Measurements from ENCODE around the gene RMDN2. TPM values are rescaled to one million over a fixed set of nuclear protein-coding genes. Genes with fewer than 3 reads are reported as not detected.

The RMDN2 gene
- polyA plus RNA-seq, 1 donor (not counting 4 experiments of a cell fraction or from before 2014, with no cell fraction given): 9.3 TPM

DNA sequence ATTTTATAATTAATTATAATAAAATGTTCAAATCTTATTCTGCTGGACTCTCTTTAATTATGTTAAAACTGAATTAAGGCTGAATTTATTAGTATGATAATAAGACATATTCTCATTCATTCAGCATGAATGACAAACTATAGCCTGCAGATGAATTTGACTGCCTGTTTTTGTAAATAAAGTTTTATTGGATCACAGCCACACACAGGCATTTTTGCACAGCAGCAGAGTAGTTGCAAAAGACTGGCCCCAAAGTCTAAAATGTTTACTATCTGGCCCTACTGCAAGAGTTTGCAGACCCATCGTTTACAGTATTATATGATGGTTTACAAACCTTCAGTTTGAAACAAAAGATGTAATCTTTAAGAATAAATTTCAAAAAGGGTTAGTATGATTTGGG, 58.6 kb downstream of the RMDN2 start:
- no peaks in the 10 kb centered on the region for H3K27me3 ChIP-seq (ENCODE audit: control insufficient read depth, extremely low read depth, insufficient read depth, low read length)
- DNase-seq (ENCODE audit: low read depth, low spot score): no peak
- H3K4me1 ChIP-seq (ENCODE audit: control insufficient read depth, extremely low read depth, insufficient read depth, low read length): no peaks in the 10 kb centered on the region
- no peak overlapping the region for H3K27ac ChIP-seq (ENCODE audit: control insufficient read depth, insufficient read depth, low read length)
- no peak overlapping the region for H3K9ac ChIP-seq (ENCODE audit: control insufficient read depth, extremely low read depth, insufficient read depth, low read length)
- no peak overlapping the region for H3K4me2 ChIP-seq (ENCODE audit: control insufficient read depth, extremely low read depth, insufficient read depth, low read depth, low read length)
- no peak for FAIRE-seq
- no peaks in the 10 kb centered on the region for H3K79me2 ChIP-seq (ENCODE audit: control insufficient read depth, insufficient read depth, low read length)
- no peaks in the 10 kb centered on the region for H3K9me1 ChIP-seq (ENCODE audit: control insufficient read depth, extremely low read depth, insufficient read depth, low read length)
- no peaks in the 10 kb centered on the region for H4K20me1 ChIP-seq (ENCODE audit: control insufficient read depth, extremely low read depth, insufficient read depth, low read length)
- TF ChIP-seq EZH2 (IDR thresholded peaks at IDR 0.05; ENCODE audit: low read length): no peak
- no peak overlapping the region for H2AFZ ChIP-seq (ENCODE audit: control insufficient read depth, low read length)
- no peaks in the 10 kb centered on the region for H3K36me3 ChIP-seq (ENCODE audit: control insufficient read depth in 2 of 2, extremely low read depth in 1 of 2, insufficient read depth in 2 of 2, low read length in 2 of 2)
- H3K9me3 ChIP-seq (ENCODE audit: control insufficient read depth, low read depth, low read length): no peaks in the 10 kb centered on the region
- H3K4me3 ChIP-seq (ENCODE audit: control insufficient read depth in 2 of 3, extremely low read depth in 1 of 3, insufficient read depth in 2 of 3, low read depth in 1 of 3, low read length in 3 of 3): no peak overlapping the region
- dilution Hi-C loops (cut with MboI; ENCODE audit: extremely low pct_ligation_motif_present, low sequenced_read_pairs): loop anchor here (25.0 kb wide), 1 partner anchor 304 kb away; no protein-coding TSS in a partner anchor

DNA sequence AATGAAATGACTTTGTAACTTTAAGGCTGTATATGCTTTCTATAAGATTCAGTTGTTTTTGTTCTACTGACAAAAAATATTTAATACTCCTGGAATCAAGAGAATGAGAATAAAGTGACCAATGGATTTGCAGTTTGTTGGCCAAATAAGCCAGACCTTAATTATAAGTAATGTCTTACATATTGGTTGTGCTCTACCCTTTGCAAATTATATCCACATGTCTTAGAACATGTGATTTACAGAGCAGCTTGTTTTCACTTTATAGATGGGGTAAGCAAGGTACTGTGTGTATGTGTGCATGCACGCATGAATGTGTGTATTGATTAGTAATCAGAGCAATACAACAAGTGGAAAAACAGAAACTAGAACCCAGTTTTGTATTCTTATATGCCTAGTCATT, 59.1 kb downstream of the RMDN2 start:
- Histone ChIP-seq H4K20me1 (ENCODE audit: control insufficient read depth, extremely low read depth, insufficient read depth, low read length) (no peaks in the 10 kb centered on the region), H3K4me2 (ENCODE audit: control insufficient read depth, extremely low read depth, insufficient read depth, low read depth, low read length) (no peak overlapping the region), H3K9me3 (ENCODE audit: control insufficient read depth, low read depth, low read length) (no peaks in the 10 kb centered on the region), H3K79me2 (ENCODE audit: control insufficient read depth, insufficient read depth, low read length) (no peaks in the 10 kb centered on the region), H3K27me3 (ENCODE audit: control insufficient read depth, extremely low read depth, insufficient read depth, low read length) (no peaks in the 10 kb centered on the region), H3K9me1 (ENCODE audit: control insufficient read depth, extremely low read depth, insufficient read depth, low read length) (no peaks in the 10 kb centered on the region), H3K4me1 (ENCODE audit: control insufficient read depth, extremely low read depth, insufficient read depth, low read length) (no peaks in the 10 kb centered on the region), H3K4me3 (ENCODE audit: control insufficient read depth in 2 of 3, extremely low read depth in 1 of 3, insufficient read depth in 2 of 3, low read depth in 1 of 3, low read length in 3 of 3) (no peak overlapping the region), H3K27ac (ENCODE audit: control insufficient read depth, insufficient read depth, low read length) (no peak overlapping the region), H2AFZ (ENCODE audit: control insufficient read depth, low read length) (no peak overlapping the region), H3K36me3 (ENCODE audit: control insufficient read depth in 2 of 2, extremely low read depth in 1 of 2, insufficient read depth in 2 of 2, low read length in 2 of 2) (no peaks in the 10 kb centered on the region), H3K9ac (ENCODE audit: control insufficient read depth, extremely low read depth, insufficient read depth, low read length) (no peak overlapping the region)
- DNase-seq (ENCODE audit: low read depth, low spot score) (no peak), FAIRE-seq (no peak)
- dilution Hi-C loops (cut with MboI; ENCODE audit: extremely low pct_ligation_motif_present, low sequenced_read_pairs): loop anchor here (25.0 kb wide), 1 partner anchor 303 kb away; no protein-coding TSS in a partner anchor
- no peak for TF ChIP-seq EZH2 (IDR thresholded peaks at IDR 0.05; ENCODE audit: low read length)
- TF ChIP-seq, protein P1, sequence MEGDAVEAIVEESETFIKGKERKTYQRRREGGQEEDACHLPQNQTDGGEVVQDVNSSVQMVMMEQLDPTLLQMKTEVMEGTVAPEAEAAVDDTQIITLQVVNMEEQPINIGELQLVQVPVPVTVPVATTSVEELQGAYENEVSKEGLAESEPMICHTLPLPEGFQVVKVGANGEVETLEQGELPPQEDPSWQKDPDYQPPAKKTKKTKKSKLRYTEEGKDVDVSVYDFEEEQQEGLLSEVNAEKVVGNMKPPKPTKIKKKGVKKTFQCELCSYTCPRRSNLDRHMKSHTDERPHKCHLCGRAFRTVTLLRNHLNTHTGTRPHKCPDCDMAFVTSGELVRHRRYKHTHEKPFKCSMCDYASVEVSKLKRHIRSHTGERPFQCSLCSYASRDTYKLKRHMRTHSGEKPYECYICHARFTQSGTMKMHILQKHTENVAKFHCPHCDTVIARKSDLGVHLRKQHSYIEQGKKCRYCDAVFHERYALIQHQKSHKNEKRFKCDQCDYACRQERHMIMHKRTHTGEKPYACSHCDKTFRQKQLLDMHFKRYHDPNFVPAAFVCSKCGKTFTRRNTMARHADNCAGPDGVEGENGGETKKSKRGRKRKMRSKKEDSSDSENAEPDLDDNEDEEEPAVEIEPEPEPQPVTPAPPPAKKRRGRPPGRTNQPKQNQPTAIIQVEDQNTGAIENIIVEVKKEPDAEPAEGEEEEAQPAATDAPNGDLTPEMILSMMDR (optimal IDR thresholded peaks at IDR 0.05 in 1 of 3, IDR thresholded peaks at IDR 0.05 in 1 of 3, conservative IDR thresholded peaks at IDR 0.05 in 1 of 3; ENCODE audit: extremely low read depth in 1 of 3, insufficient read depth in 2 of 3, low read length in 3 of 3): no peak

DNA sequence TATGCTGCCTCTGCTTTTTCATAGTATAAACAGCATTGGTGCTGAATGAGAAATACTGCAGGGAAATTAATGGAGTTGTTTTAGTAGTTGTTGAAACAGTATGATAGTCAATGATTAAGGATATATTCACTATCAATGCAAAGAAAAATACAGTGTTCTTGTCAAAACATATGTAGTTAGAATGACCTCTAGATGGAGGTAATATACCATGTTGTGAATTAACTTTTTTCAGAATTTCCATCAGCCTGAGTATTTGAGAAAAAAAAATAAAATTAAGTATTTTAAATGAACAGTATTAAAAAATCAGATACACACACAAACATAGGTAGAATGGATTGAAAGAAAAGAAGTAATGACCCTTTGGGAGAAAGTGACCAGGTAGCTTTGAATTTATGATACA, 59.5 kb downstream of the RMDN2 start:
- no peaks in the 10 kb centered on the region for H3K27me3 ChIP-seq (ENCODE audit: control insufficient read depth, extremely low read depth, insufficient read depth, low read length)
- TF ChIP-seq, protein P1 (optimal IDR thresholded peaks at IDR 0.05 in 1 of 3, IDR thresholded peaks at IDR 0.05 in 1 of 3, conservative IDR thresholded peaks at IDR 0.05 in 1 of 3; ENCODE audit: extremely low read depth in 1 of 3, insufficient read depth in 2 of 3, low read length in 3 of 3): no peak
- no peak for TF ChIP-seq EZH2 (IDR thresholded peaks at IDR 0.05; ENCODE audit: low read length)
- H3K4me1 ChIP-seq (ENCODE audit: control insufficient read depth, extremely low read depth, insufficient read depth, low read length): no peaks in the 10 kb centered on the region
- dilution Hi-C loops (cut with MboI; ENCODE audit: extremely low pct_ligation_motif_present, low sequenced_read_pairs): loop anchor here (25.0 kb wide), 1 partner anchor 303 kb away; no protein-coding TSS in a partner anchor
- no peaks in the 10 kb centered on the region for H3K9me3 ChIP-seq (ENCODE audit: control insufficient read depth, low read depth, low read length)
- FAIRE-seq (no peak), DNase-seq (ENCODE audit: low read depth, low spot score) (no peak)
- no peak overlapping the region for H2AFZ ChIP-seq (ENCODE audit: control insufficient read depth, low read length)
- H3K27ac ChIP-seq (ENCODE audit: control insufficient read depth, insufficient read depth, low read length): no peak overlapping the region
- H3K9ac ChIP-seq (ENCODE audit: control insufficient read depth, extremely low read depth, insufficient read depth, low read length): no peak overlapping the region
- no peak overlapping the region for H3K4me2 ChIP-seq (ENCODE audit: control insufficient read depth, extremely low read depth, insufficient read depth, low read depth, low read length)
- no peaks in the 10 kb centered on the region for H3K9me1 ChIP-seq (ENCODE audit: control insufficient read depth, extremely low read depth, insufficient read depth, low read length)
- no peaks in the 10 kb centered on the region for H4K20me1 ChIP-seq (ENCODE audit: control insufficient read depth, extremely low read depth, insufficient read depth, low read length)
- H3K79me2 ChIP-seq (ENCODE audit: control insufficient read depth, insufficient read depth, low read length): no peaks in the 10 kb centered on the region
- H3K36me3 ChIP-seq (ENCODE audit: control insufficient read depth in 2 of 2, extremely low read depth in 1 of 2, insufficient read depth in 2 of 2, low read length in 2 of 2): no peaks in the 10 kb centered on the region
- H3K4me3 ChIP-seq (ENCODE audit: control insufficient read depth in 2 of 3, extremely low read depth in 1 of 3, insufficient read depth in 2 of 3, low read depth in 1 of 3, low read length in 3 of 3): no peak overlapping the region

Measured in keratinocyte (primary cell).